Gastroesophageal sphincter (tissue), 4 donors: ENCODE results near the gene PHLDA2. TPM values are rescaled to one million over a fixed set of nuclear protein-coding genes. Genes with fewer than 3 reads are reported as not detected.

Source experiments
- ATAC-seq: fragments of 150-250 bp; one replicate; pipeline ENCODE4 v1.9.1; 2016; ENCODE audit warnings: mild to moderate bottlenecking, moderate library complexity
- H3K27ac ChIP-seq, 4 donors: fragments of 200-600 bp; sonication (generic) in 3 of 4; 1 replicate in 3 of 4; 2 replicates in 1 of 4; pipeline ENCODE4 v1.5.1; 2016 to 2019
- H3K27me3 ChIP-seq: fragments of 200-600 bp; sonication (generic); one replicate; pipeline ENCODE4 v1.5.1; 2019
- H3K36me3 ChIP-seq, 2 donors: fragments of 200-600 bp; sonication (generic); one replicate each; pipeline ENCODE4 v1.5.1; 2019; ENCODE audit warnings: control low read depth in 1 of 2
- H3K4me1 ChIP-seq, 3 donors: fragments of 200-600 bp; sonication (generic); 1 replicate in 2 of 3; 2 replicates in 1 of 3; pipeline ENCODE4 v1.5.1; 2016 to 2019; ENCODE audit warnings: control low read depth in 2 of 3
- H3K4me3 ChIP-seq, 2 donors: fragments of 200-600 bp; sonication (generic); one replicate each; pipeline ENCODE4 v1.5.1; 2019; ENCODE audit warnings: mild to moderate bottlenecking in 1 of 2, moderate library complexity in 1 of 2
- H3K9me3 ChIP-seq, 3 donors: fragments of 200-600 bp; sonication (generic); one replicate each; pipeline ENCODE4 v1.5.1; 2017 to 2019; ENCODE audit warnings: control low read depth in 2 of 3
- CTCF ChIP-seq, 4 experiments: fragments of 200-600 bp in 2 of 4; fragments of 450-650 bp in 2 of 4; sonication (generic) in 1 of 4; IDR thresholded peaks; one replicate each; pipeline ENCODE4 v1.5.1; 2017 to 2019; ENCODE audit warnings: antibody characterized with exemption in 4 of 4, mild to moderate bottlenecking in 2 of 4, moderate library complexity in 2 of 4
- EP300 ChIP-seq: sonication (generic); formaldehyde crosslinking; IDR thresholded peaks from one replicate; pipeline ENCODE4 v1.6.1; 2017; ENCODE audit warnings: antibody characterized with exemption, mild to moderate bottlenecking
- POLR2A ChIP-seq, 2 donors: fragments of 450-650 bp; IDR thresholded peaks; one replicate each; pipeline ENCODE4 v1.6.1; 2017; ENCODE audit warnings: antibody characterized with exemption in 2 of 2, mild to moderate bottlenecking in 2 of 2, moderate library complexity in 1 of 2
- POLR2AphosphoS5 ChIP-seq: sonication (generic); formaldehyde crosslinking; IDR thresholded peaks from one replicate; pipeline ENCODE4 v1.6.1; 2017; ENCODE audit warnings: antibody characterized with exemption
- WGBS, 2 donors: methylation state at CpG; one replicate each; pipeline ENCODE4 v1.1.5; 2018; ENCODE audit warnings: low coverage in 1 of 2; 5-methylcytosine and 5-hydroxymethylcytosine counted together
- total RNA-seq, 4 donors: library from RNA; depleted of rRNA; stranded (reverse); fragments of >200 nt; gene quantifications; one replicate each; pipeline ENCODE4 v1.1.0, GENCODE V29; 2016

The PHLDA2 gene
- total RNA-seq, 4 donors from 2014 or later: 0.82 to 5.0 (median 1.9) TPM; not detected in 1

GRCh38 chr11:2952290-2952689 lies 23.1 kb upstream of the PHLDA2 start:
- TF ChIP-seq EP300 (no peak), POLR2AphosphoS5 (no peak), CTCF (IDR thresholded peaks at IDR 0.05) (no peak), POLR2A (IDR thresholded peaks at IDR 0.05) (no peak)
- peaks cover 0 to 100% of the 10 kb centered on the region in 2 donors for H3K36me3 ChIP-seq
- 83% methylated on average over 5 of the region's 6 CpGs; no CpG with 5 or more reads in 1 of the 2 donors for WGBS, 2 donors
- H3K27me3 ChIP-seq: no peaks in the 10 kb centered on the region
- peaks cover 0 to 10% (median 0%) of the 10 kb centered on the region in 3 donors for H3K4me1 ChIP-seq
- peak overlapping the region in 1 of 4 donors; percentile 36 for H3K27ac ChIP-seq
- H3K9me3 ChIP-seq: no peaks in the 10 kb centered on the region
- no peak for ATAC-seq
- H3K4me3 ChIP-seq: no peak overlapping the region

- H3K36me3 ChIP-seq: peaks cover 0 to 100% of the 10 kb centered on the region in 2 donors
- no peaks in the 10 kb centered on the region for H3K9me3 ChIP-seq
- 55 to 74% methylated on average over 7 to 9 of the region's 9 CpGs for WGBS, 2 donors
- ATAC-seq: no peak
- H3K27me3 ChIP-seq: no peaks in the 10 kb centered on the region
- no peak overlapping the region for H3K4me3 ChIP-seq
- TF ChIP-seq POLR2A (IDR thresholded peaks at IDR 0.05) (no peak), CTCF (IDR thresholded peaks at IDR 0.05) (no peak), EP300 (no peak), POLR2AphosphoS5 (no peak)
- H3K4me1 ChIP-seq: peaks cover 0 to 12% (median 0%) of the 10 kb centered on the region in 3 donors
- H3K27ac ChIP-seq: peak overlapping the region in 3 of 4 donors; percentile 20 to 50 (median 36)
Observed at GRCh38 chr11:2951231-2952110, 22.3 kb upstream of the PHLDA2 start.

- Histone ChIP-seq H3K27me3 (no peaks in the 10 kb centered on the region), H3K4me3 (no peak overlapping the region), H3K4me1 (peaks cover 0 to 19% (median 2%) of the 10 kb centered on the region in 3 donors), H3K27ac (peak overlapping the region in 3 of 4 donors; percentile 20 to 50 (median 36)), H3K36me3 (peaks cover 0 to 93% of the 10 kb centered on the region in 2 donors), H3K9me3 (no peaks in the 10 kb centered on the region)
- no peak for TF ChIP-seq POLR2A (IDR thresholded peaks at IDR 0.05)
- no peak for TF ChIP-seq CTCF (IDR thresholded peaks at IDR 0.05)
- TF ChIP-seq EP300: no peak
- TF ChIP-seq POLR2AphosphoS5: no peak
- no peak for ATAC-seq
- WGBS, 2 donors: 14 to 50% methylated on average over 1 of the region's 1 CpG
Observed at GRCh38 chr11:2950825-2951224, 21.6 kb upstream of the PHLDA2 start.

GRCh38 chr11:2949920-2950319 lies 20.7 kb upstream of the PHLDA2 start:
- Histone ChIP-seq H3K27ac (no peak overlapping the region), H3K27me3 (no peaks in the 10 kb centered on the region), H3K4me1 (peaks cover 0 to 28% (median 9%) of the 10 kb centered on the region in 3 donors), H3K9me3 (no peaks in the 10 kb centered on the region), H3K36me3 (peaks cover 0 to 84% of the 10 kb centered on the region in 2 donors), H3K4me3 (no peak overlapping the region)
- no peak for ATAC-seq
- no peak for TF ChIP-seq EP300
- WGBS, 2 donors: 87 to 93% methylated on average over 5 to 6 of the region's 11 CpGs

GRCh38 chr11:2947744-2948143 lies 18.5 kb upstream of the PHLDA2 start:
- Histone ChIP-seq H3K9me3 (no peaks in the 10 kb centered on the region), H3K4me3 (no peak overlapping the region), H3K36me3 (peaks cover 0 to 80% of the 10 kb centered on the region in 2 donors), H3K27me3 (no peaks in the 10 kb centered on the region), H3K27ac (no peak overlapping the region), H3K4me1 (peaks cover 0 to 39% (median 13%) of the 10 kb centered on the region in 3 donors)
- ATAC-seq: no peak
- no peak for TF ChIP-seq CTCF (IDR thresholded peaks at IDR 0.05)
- no peak for TF ChIP-seq EP300
- no peak for TF ChIP-seq POLR2A (IDR thresholded peaks at IDR 0.05)
- no peak for TF ChIP-seq POLR2AphosphoS5
- 60 to 81% methylated on average over 2 to 10 of the region's 11 CpGs for WGBS, 2 donors
